GM19372 (cell line): ENCODE measurements around the gene KDM7A.
"Not testable (repeated sequence)": the region's sequence is repeated elsewhere in the genome, so short reads cannot be mapped to it uniquely, and the experiment has no call there.

Source experiments
- ATAC-seq: cut with Tn5 transposase; IDR thresholded peaks from one replicate; pipeline ENCODE4 v1.9.1; 2021; ENCODE audit warnings: mild to moderate bottlenecking, low read depth, moderate library complexity; ENCODE audit not compliant: unreplicated experiment

The KDM7A gene

DNA sequence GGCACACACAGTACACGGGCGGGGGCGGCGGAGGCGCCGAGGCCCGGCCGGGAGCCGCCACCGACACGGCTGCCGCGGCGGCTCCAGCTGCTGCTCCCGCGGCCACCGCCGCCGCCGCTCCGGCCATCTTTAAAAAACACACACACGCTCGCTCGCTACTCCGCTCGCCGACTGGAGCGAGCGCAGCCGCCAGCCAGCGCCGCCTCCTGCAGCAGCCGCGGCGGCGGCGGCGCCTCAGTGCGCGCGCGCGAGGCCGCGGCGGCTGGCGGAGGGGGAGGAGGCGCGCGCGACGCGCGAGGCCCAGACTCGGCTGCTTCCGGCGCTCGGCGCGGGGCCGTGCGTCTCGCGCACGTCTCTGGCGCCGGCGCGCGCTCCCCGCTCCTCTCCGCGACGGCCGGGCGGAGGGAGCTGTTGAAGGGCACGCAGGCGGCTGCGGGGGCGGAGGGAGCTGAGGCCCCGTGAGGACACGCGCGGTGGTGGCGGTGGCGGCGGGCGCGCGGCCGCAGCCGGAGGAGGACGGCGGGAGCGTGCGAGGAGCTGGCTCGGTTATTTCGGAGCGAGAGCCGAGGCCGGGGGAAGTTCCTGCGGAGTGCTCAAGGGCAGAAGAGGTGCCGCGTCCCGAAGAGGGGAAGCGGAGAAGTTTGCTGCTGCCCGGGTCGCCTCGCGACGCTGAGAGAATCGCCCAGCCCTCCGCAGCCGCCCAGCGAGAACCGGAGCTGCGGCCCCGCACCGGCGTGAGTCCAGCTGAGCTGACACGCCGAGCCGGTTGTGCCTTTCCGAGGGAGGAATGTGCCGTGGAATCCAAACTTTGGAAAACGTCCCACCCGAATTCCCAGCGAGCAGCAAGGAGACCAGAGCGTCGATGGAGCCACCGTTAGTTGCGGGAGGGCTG lies at the start of gene KDM7A:
TSS of gene KDM7A (minus strand) at position 173 of the 892 bp plus-strand sequence. CDS start at position 127, 46 bp downstream.
- peak; percentile 65 for ATAC-seq

GRCh38 chr7:140225562-140226249 lies 48.9 kb upstream of the KDM7A start:
- ATAC-seq, result no peak

- no peak for ATAC-seq
These were observed 46.9 kb upstream of the KDM7A start for GRCh38 chr7:140223515-140224221.

DNA sequence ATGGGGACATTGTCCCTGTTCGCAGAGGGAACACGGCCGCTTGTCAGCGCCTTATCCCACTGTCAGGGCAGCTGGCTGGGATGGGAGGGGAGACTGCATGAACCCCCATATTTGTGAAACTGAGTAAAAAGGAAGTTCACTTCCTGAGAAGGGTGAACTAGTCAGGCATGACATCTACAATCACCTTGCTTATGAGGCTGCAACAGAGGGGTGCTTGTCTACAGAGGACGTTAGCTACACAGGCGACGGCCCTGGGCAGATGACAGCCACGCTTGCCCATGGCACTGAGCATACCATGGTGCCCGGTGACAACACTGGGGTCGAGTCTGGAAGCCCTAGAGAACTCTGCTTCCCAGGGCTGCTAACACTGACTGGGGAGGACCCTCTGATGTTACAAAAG lies 46.0 kb upstream of the KDM7A start:
- no peak for ATAC-seq

- ATAC-seq, result no peak
These were observed 43.1 kb upstream of the KDM7A start for GRCh38 chr7:140219672-140220524.

GRCh38 chr7:140218656-140219055 lies 41.9 kb upstream of the KDM7A start:
- ATAC-seq, result no peak

DNA sequence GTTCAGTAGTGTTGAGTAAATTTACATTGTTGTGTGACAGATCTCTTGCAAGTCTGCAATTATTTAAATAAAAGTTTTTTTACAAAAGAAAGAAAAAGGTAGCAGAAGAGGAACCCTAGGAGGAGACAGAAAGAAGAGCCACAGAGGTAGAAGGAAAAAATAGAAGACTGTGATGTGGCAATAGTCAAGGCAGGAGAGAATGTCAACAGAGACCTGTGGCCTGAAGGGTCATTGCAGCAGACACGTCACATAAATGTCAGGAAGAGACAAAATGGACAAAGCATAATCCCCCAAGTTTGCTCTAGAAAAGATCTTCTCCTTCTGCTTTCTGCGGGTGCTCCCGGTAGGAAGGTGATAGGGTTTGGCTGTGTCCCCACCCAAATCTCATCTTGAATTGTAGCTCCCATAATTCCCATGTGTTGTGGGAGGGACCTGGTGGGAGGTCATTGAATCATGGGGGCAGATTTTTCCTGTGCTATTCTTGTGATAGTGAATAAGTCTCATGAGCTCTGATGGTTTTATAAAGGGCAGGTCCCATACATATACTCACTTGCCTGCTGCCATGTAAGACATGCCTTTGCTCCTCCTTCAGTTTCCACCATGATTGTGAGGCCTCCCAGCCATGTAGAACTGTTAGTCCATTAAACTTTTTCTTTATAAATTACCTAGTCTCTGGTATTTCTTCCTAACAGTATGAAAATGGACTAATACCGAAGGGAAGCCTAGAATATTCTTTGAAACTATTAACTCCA lies 41.1 kb upstream of the KDM7A start:
- no peak for ATAC-seq

DNA sequence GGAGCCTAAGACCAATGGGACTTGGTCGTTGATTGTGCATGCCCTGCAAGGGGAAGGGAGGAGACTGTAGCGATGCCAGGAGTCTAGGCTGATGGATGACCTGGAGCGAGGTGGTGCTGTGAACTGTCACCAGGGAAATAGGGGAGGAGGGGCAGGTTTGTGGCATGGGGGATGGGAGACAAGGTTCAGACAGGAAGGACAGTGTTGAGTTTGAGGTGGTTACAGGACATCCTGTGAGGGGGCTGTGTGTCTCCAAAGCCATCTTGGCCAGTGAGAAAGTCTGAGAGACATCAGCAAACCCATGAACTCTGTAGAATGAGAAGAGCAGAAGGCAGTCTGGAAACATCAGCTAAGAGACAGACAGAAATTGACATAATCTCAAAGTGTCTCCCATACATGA lies 38.5 kb upstream of the KDM7A start:
- ATAC-seq, result no peak

DNA sequence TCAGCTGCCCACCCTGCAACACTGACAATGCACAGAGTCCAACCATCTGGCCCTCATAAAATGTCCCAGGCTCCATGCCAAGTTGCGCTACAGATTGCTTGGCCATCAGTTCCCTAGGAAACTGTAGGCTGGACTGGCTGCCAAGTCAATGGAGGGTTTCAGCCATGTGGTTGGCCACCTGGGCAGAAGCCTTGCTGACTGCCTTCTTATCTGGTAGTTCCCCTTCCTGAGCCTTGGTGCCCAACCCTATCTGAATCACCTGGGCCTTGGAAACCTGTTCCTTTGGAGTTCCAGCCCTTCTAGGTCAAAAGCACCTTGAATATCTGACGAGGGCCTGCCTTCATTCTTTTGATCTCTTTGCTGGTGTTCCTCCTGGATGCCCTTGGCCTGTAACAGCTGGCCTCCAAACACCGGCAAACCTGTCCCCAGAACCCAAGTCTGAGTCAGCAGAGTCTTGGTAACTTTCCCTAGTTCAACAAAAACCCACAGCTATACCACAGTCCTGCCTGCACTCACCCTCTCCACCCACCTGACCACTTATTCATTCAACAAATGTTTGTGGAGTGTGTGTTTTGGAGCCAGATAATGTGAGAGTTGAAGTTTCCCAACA lies 37.4 kb upstream of the KDM7A start:
- ATAC-seq, result no peak

DNA sequence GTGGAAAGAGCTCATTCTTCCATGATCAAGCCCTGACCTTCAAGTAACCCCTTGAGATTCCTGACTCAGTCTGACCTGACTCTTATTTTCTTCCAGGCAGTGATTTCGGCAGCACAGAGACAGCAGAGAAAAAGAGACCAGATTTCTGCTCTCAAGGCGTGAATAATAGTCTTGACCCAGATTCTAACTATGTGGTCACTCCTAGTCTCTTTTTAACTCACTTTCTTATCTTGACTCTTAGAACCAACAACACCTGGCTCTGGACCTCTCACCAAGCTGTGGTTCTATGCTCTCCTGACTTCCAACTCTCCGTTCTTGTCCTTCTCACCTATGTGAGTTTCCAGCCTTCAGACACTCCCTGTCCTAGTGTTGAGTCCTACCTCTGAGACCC lies 36.9 kb upstream of the KDM7A start:
- no peak for ATAC-seq

- peak; percentile 47 for ATAC-seq
These were observed 35.5 kb upstream of the KDM7A start for GRCh38 chr7:140212100-140212881.

DNA sequence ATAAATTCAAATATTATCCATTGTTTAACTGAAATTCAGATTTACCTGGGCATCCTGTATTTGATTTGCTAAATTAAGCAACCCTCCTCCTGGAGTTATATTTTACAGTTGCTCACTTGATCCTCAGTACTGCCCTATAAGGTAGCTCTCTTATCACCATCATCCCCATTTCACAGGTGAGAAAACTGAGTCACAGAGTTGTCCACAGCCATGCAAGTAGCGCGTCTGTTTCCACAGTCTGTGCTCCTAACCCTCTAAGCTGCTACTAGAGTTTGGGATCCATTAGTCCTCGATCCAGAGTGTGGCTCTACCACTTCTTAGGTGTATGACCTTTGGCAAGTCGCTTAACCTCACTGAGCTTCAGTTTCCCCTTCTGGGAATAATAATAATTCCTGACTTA lies 34.9 kb upstream of the KDM7A start:
- ATAC-seq, result no peak

GRCh38 chr7:140209866-140210609 lies 33.3 kb upstream of the KDM7A start:
- peak; percentile 88 for ATAC-seq

GRCh38 chr7:140206616-140207389 lies 30.0 kb upstream of the KDM7A start:
- no peak for ATAC-seq

DNA sequence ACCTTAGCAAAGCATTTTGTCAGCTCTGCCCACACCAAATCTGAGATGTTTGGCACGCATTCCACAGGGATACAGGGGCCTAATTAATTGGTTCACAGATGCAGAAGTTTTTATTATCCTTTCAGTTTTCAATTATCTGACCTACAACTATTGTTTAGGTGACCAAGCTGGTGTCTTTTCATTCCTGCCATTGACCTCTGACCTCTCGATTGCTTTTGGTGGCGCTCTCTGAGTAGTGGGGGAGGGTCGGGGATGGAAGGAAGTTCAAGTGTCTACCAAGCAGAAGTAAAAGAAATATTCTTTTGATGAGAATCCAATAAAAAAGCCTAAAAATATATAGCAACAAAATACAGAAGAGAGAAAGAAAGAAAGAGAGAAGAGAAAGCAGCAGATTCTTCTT lies 28.8 kb upstream of the KDM7A start:
- no peak for ATAC-seq

DNA sequence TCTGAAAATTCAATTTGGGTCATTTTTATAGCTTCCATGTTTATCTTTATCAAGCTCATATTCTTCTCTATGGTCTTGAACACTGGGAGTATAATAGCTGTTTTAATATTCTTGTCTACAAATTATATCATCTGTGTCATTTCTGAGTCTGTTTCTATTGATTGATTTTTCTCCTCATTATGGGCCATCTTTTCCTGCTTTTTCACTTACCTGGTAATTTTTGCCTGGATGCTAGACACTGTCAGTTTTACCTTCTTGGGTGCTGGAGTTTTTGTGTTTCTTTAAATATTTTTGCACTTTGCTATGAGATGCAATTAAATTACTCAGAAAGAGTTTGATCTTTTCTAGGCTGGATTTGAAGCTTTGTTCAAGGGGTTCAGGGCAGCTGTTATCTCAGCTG lies 26.8 kb upstream of the KDM7A start:
- no peak for ATAC-seq

- ATAC-seq, result not testable (repeated sequence)
These were observed 26.2 kb upstream of the KDM7A start for GRCh38 chr7:140202942-140203341.
